Stimulated activated CD4-positive, alpha-beta T cell treated with anti-CD3 and anti-CD28 coated beads, Interleukin-12 subunit alpha, Interleukin-12 subunit beta, amount 100 ng/mL, for 4 hours (primary cell): ENCODE data around the gene DSCAM.

ENCODE experiments used
- DNase-seq: peaks from one replicate; pipeline ENCODE4 v3.0.0-alpha.2; 2020

The DSCAM gene

GRCh38 chr21:40646651-40647050, 200.3 kb downstream of the DSCAM start:
- DNase-seq: no peak

GRCh38 chr21:40641042-40641441, 205.9 kb downstream of the DSCAM start:
- DNase-seq: no peak

- no peak for DNase-seq
Observed at GRCh38 chr21:40640266-40640789, 206.6 kb downstream of the DSCAM start.

GRCh38 chr21:40639616-40640194, 207.3 kb downstream of the DSCAM start:
- DNase-seq: no peak

- DNase-seq: no peak
Observed at GRCh38 chr21:40638466-40639251, 208.3 kb downstream of the DSCAM start.

- DNase-seq: no peak
Observed at GRCh38 chr21:40636026-40636425, 210.9 kb downstream of the DSCAM start.

GRCh38 chr21:40635391-40635790, 211.6 kb downstream of the DSCAM start:
- no peak for DNase-seq

GRCh38 chr21:40634141-40634540, 212.8 kb downstream of the DSCAM start:
- no peak for DNase-seq

GRCh38 chr21:40633048-40633447, 213.9 kb downstream of the DSCAM start:
- DNase-seq: no peak

- no peak for DNase-seq
Observed at GRCh38 chr21:40631211-40631610, 215.7 kb downstream of the DSCAM start.

GRCh38 chr21:40625991-40626390, 221.0 kb downstream of the DSCAM start:
- DNase-seq: no peak

- DNase-seq: no peak
Observed at GRCh38 chr21:40623528-40623927, 223.4 kb downstream of the DSCAM start.

GRCh38 chr21:40622531-40622930, 224.4 kb downstream of the DSCAM start:
- no peak for DNase-seq

GRCh38 chr21:40620386-40621145, 226.4 kb downstream of the DSCAM start:
- no peak for DNase-seq

- DNase-seq: no peak
Observed at GRCh38 chr21:40618191-40618973, 228.6 kb downstream of the DSCAM start.

- no peak for DNase-seq
Observed at GRCh38 chr21:40616377-40616704, 230.6 kb downstream of the DSCAM start.

- DNase-seq: no peak
Observed at GRCh38 chr21:40615505-40616376, 231.2 kb downstream of the DSCAM start.

GRCh38 chr21:40613546-40614030, 233.4 kb downstream of the DSCAM start:
- no peak for DNase-seq

- DNase-seq: no peak
Observed at GRCh38 chr21:40610345-40610744, 236.6 kb downstream of the DSCAM start.

GRCh38 chr21:40606341-40606740, 240.6 kb downstream of the DSCAM start:
- DNase-seq: no peak

GRCh38 chr21:40605094-40605493, 241.9 kb downstream of the DSCAM start:
- DNase-seq: no peak

GRCh38 chr21:40603774-40604173, 243.2 kb downstream of the DSCAM start:
- no peak for DNase-seq
